ENCODE measurements around the gene ACTA1. TPM values are rescaled to one million over a fixed set of nuclear protein-coding genes. Genes with fewer than 3 reads are reported as not detected.

ACTA1 gene
- total and polyA plus RNA-seq, 2 donors (not counting 3 experiments of a cell fraction or from before 2014, with no cell fraction given) = 0.22 to 0.33 TPM

- H3K79me2 ChIP-seq (ENCODE audit: control insufficient read depth, insufficient read depth, low read length) = no peaks in the 10 kb centered on the region
- H3K4me2 ChIP-seq (ENCODE audit: insufficient read depth, low read length) = no peak overlapping the region
- ChIA-PET POLR2A (no interaction called here), CTCF (no interaction called here)
- BruUV-seq (replicated peaks) = no TSS peak
- peaks cover 0 to 12% of the 10 kb centered on the region in 2 experiments for H3K27me3 ChIP-seq (ENCODE audit: control insufficient read depth in 2 of 2, insufficient read depth in 2 of 2, low read length in 2 of 2)
- dilution Hi-C loops (cut with MboI; ENCODE audit: extremely low pct_ligation_motif_present, low sequenced_read_pairs) = no loop called here
- H4K20me1 ChIP-seq (replicated peaks; ENCODE audit: control insufficient read depth, extremely low read depth, insufficient read depth, low read length) = no peaks in the 10 kb centered on the region
- TF ChIP-seq GATA2 (IDR thresholded peaks at IDR 0.05; ENCODE audit: insufficient read depth, insufficient read length, low read depth, low read length) = no peak
- no peaks in the 10 kb centered on the region for H3K36me3 ChIP-seq (ENCODE audit: control insufficient read depth in 2 of 2, extremely low read depth in 1 of 2, insufficient read depth in 2 of 2, low read length in 2 of 2)
- no peak overlapping the region for H3K9ac ChIP-seq (replicated peaks; ENCODE audit: extremely low read depth, insufficient read depth, low read length)
- intact Hi-C loops (cut with micrococcal nuclease) = no loop called here
- DNase-seq (ENCODE audit: low read depth, low spot score) (no peak), FAIRE-seq (no peak)
- H3K9me3 ChIP-seq (replicated peaks; ENCODE audit: control insufficient read depth, insufficient read depth, low read length) = no peaks in the 10 kb centered on the region
- H3K9me1 ChIP-seq (replicated peaks; ENCODE audit: control insufficient read depth, extremely low read depth, insufficient read depth, low read length) = no peaks in the 10 kb centered on the region
- H3K4me3 ChIP-seq (replicated peaks in 1 of 3; ENCODE audit: insufficient read depth in 1 of 3, low read depth in 1 of 3, low read length in 3 of 3) = no peak overlapping the region
- no peak overlapping the region for H2AFZ ChIP-seq (ENCODE audit: low read depth, low read length)
- H3K4me1 ChIP-seq (ENCODE audit: control insufficient read depth, extremely low read depth, insufficient read depth, low read length) = no peaks in the 10 kb centered on the region
- H3K27ac ChIP-seq (ENCODE audit: insufficient read depth, low read depth, low read length) = no peak overlapping the region
Measured at GRCh38 chr1:229425564-229426159, 8.2 kb downstream of the ACTA1 start.

GRCh38 chr1:229420765-229421164 is 13.1 kb downstream of the ACTA1 start:
- intact Hi-C loops (cut with micrococcal nuclease) (no loop called here), dilution Hi-C loops (cut with MboI; ENCODE audit: extremely low pct_ligation_motif_present, low sequenced_read_pairs) (no loop called here)
- no peak for TF ChIP-seq MAX (IDR thresholded peaks at IDR 0.05; ENCODE audit: insufficient read depth, insufficient read length)
- TF ChIP-seq FOS (IDR thresholded peaks at IDR 0.05; ENCODE audit: borderline replicate concordance, insufficient read depth, low read length) = no peak
- no peak for TF ChIP-seq MYC (IDR thresholded peaks at IDR 0.05; ENCODE audit: low read depth, low read length)
- TF ChIP-seq POLR2A (IDR thresholded peaks at IDR 0.05; ENCODE audit: low read depth, low read length) = no peak
- TF ChIP-seq CTCF (IDR thresholded peaks at IDR 0.05; ENCODE audit: extremely low read depth in 1 of 2, insufficient read depth in 1 of 2, low read depth in 1 of 2, low read length in 2 of 2) = no peak
- TF ChIP-seq EZH2 (IDR thresholded peaks at IDR 0.05; ENCODE audit: borderline replicate concordance, low read depth, low read length, severe bottlenecking) = no peak
- no peak for TF ChIP-seq GATA2 (IDR thresholded peaks at IDR 0.05; ENCODE audit: insufficient read depth, insufficient read length, low read depth, low read length)
- no peak for TF ChIP-seq JUN (IDR thresholded peaks at IDR 0.05; ENCODE audit: borderline replicate concordance, insufficient read depth, insufficient read length, low read depth)
- TF ChIP-seq POLR2AphosphoS5 (IDR thresholded peaks at IDR 0.05; ENCODE audit: insufficient read depth, low read depth, low read length) = no peak
- FAIRE-seq (no peak), DNase-seq (ENCODE audit: low read depth, low spot score) (no peak)
- CTCF ChIA-PET = interaction anchor here (0.6 to 1.7 kb wide), 4 partner anchors 10 to 705 kb away, joined by 3 to 6 read pairs (median 4); no protein-coding TSS in a partner anchor
- Histone ChIP-seq H3K79me2 (ENCODE audit: control insufficient read depth, insufficient read depth, low read length) (no peaks in the 10 kb centered on the region), H3K36me3 (ENCODE audit: control insufficient read depth in 2 of 2, extremely low read depth in 1 of 2, insufficient read depth in 2 of 2, low read length in 2 of 2) (no peaks in the 10 kb centered on the region), H3K9me1 (replicated peaks; ENCODE audit: control insufficient read depth, extremely low read depth, insufficient read depth, low read length) (no peaks in the 10 kb centered on the region), H3K4me1 (ENCODE audit: control insufficient read depth, extremely low read depth, insufficient read depth, low read length) (no peaks in the 10 kb centered on the region), H3K4me2 (ENCODE audit: insufficient read depth, low read length) (no peak overlapping the region), H3K27ac (ENCODE audit: insufficient read depth, low read depth, low read length) (no peak overlapping the region), H4K20me1 (replicated peaks; ENCODE audit: control insufficient read depth, extremely low read depth, insufficient read depth, low read length) (no peaks in the 10 kb centered on the region), H3K9ac (replicated peaks; ENCODE audit: extremely low read depth, insufficient read depth, low read length) (no peak overlapping the region), H3K27me3 (ENCODE audit: control insufficient read depth in 2 of 2, insufficient read depth in 2 of 2, low read length in 2 of 2) (no peaks in the 10 kb centered on the region), H2AFZ (ENCODE audit: low read depth, low read length) (no peak overlapping the region), H3K4me3 (replicated peaks in 1 of 3; ENCODE audit: insufficient read depth in 1 of 3, low read depth in 1 of 3, low read length in 3 of 3) (no peak overlapping the region), H3K9me3 (replicated peaks; ENCODE audit: control insufficient read depth, insufficient read depth, low read length) (no peaks in the 10 kb centered on the region)
- BruUV-seq (replicated peaks) = no TSS peak
- POLR2A ChIA-PET = no interaction called here
